ENCODE results near the gene NR5A2.

The NR5A2 gene

DNA sequence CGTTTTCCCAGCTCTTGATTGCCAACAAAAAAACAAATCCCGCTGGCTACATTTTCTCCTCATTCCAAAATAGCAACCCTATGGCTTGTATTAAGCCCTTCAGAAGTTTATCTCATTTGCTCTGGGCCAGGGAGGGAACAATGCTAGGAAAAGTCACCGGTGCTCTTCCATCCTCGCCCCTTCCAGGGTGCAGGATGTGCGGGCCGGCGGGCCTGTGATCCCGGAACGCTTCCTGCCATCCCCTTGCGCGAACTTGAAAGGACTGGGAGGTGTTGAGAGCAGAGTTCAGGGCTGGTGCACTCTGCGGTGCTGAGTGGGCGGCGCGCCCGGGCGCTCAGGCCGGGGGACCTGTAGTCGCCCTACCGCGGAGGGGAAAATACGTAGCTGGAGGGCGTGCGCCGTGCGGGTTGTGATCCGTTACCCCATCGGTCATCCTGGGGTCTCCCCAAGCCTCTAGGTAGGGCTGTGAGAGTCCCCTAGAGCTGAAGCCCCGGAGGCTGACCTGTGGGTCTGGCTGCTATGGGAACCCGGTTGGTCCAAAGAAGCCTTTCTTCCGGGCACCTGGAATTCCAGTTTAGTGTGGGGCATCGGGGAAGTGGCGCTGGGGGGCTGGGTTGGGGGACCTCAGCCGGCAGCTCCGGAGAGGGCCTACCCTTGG, 13.1 kb downstream of the NR5A2 start:
- no peaks in the 10 kb centered on the region for H3K9me3 Mint-ChIP-seq
- peaks cover 18% of the 10 kb centered on the region for H3K4me1 Mint-ChIP-seq
- H3K4me3 Mint-ChIP-seq, result no peak overlapping the region
- no peaks in the 10 kb centered on the region for H3K36me3 Mint-ChIP-seq
- no peak overlapping the region for H3K27ac Mint-ChIP-seq
- no peak for DNase-seq
- CTCF ChIA-PET, result interaction anchor here (1.8 kb wide), 1 partner anchor 8 kb away, joined by 3 read pairs; no protein-coding TSS in a partner anchor
- peaks cover 63% of the 10 kb centered on the region for H3K27me3 Mint-ChIP-seq

DNA sequence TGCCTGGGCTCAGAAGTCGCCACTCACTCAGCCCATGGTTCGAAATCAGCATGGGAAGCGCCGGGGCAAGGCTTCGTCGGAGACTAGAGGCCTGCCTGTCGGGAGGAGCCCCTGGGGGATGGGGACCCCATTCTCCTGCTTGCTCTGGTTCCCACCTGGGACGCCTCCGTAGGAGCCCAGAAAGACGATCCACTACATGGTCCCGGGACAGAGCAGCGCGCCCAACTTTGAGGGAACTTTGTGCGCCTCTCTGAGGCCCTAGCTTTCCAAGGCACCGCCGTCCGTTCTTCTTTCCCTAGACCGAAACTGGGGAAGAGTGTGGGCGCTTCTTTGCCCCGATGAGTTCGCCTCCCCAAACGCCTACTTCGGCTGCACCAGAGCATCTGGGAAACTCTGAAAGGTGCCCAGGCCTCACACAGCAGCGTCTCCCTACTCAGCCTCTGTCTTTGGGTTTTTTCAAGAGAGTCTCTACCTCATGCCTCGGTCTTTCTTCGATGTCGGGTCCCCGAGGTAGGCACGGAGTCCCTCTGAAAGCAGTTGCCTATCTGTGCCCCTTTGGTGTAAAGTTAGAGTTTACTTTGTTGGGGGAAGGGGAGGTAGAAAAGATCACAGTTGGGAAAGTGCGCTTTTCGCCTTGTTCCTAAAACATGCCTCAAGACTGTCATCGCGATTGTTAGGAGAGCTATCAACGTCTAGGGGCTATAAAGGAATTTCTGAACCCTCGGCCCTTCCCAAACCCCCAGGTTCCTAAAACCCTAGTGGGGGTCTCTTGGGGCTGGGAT, 14.0 kb downstream of the NR5A2 start:
- Mint-ChIP-seq H3K4me1 (peaks cover 18% of the 10 kb centered on the region), H3K27ac (no peak overlapping the region), H3K27me3 (peaks cover 63% of the 10 kb centered on the region), H3K4me3 (no peak overlapping the region), H3K36me3 (no peaks in the 10 kb centered on the region), H3K9me3 (no peaks in the 10 kb centered on the region)
- CTCF ChIA-PET, result interaction anchor here (1.8 kb wide), 1 partner anchor 9 kb away, joined by 3 read pairs; no protein-coding TSS in a partner anchor
- no peak for DNase-seq

DNA sequence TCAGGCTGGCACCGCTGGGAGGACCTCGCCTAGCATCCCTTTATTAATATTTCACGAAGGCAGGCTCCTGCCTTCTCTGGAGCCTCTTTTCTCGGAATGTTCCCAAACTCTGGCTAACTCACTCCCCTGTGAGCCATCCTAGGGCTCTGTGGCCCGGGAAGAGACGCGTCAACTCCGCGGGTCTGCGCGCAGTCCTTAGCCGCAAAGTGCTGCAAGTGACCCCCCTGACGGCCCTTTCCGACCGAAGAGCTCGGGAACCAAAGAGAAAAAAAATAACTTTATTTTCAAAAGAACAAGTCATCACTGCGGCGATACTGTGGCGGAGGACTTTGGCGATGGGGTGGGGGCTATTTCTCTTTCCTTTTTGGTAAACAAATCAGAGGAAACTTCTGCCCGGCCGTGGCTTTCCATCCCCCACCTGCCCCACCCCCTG, 14.6 kb downstream of the NR5A2 start:
- Mint-ChIP-seq H3K4me3 (no peak overlapping the region), H3K9me3 (no peaks in the 10 kb centered on the region), H3K4me1 (peaks cover 18% of the 10 kb centered on the region), H3K27me3 (peaks cover 63% of the 10 kb centered on the region), H3K27ac (no peak overlapping the region), H3K36me3 (no peaks in the 10 kb centered on the region)
- DNase-seq, result no peak
- CTCF ChIA-PET, result interaction anchor here (1.8 kb wide), 1 partner anchor 10 kb away, joined by 3 read pairs; no protein-coding TSS in a partner anchor

DNA sequence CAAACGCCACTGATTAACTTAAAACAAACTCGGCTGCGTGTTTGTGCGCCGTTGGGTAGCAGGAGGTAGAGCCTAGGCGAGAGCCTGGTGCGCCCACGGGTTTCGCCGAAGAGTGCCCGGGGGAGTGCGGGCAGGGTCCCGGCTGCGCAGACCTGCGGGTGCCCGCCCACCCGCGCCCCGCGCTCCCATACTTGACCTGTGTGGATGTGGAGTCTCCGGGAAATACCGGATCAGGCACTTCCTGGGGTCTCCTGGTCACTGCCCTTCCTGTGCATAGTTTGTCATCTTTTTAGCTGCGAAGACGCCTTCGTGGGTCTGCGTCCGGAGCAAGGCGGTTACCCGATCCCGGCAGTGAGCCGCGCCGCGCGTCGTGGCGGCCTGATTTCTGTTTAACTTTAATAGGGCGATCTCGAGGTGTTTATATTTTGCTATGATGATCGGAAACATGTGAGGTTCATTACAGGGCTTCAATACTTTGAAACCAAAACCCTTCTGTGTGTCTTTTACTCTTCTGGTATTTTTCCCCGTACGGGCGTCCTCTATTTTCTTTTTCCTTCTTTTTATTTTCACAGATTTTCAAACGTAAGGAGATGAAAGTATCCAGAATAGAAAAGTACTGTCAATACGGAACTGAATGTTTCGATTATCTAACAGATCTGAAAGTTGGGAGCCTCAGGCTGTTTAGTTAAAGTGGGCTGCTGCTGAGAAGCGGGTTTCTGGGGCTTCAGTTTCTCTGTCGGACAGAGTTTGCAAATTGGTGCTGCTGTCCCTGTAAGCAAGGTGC, 15.2 kb downstream of the NR5A2 start:
- no peak for DNase-seq

DNA sequence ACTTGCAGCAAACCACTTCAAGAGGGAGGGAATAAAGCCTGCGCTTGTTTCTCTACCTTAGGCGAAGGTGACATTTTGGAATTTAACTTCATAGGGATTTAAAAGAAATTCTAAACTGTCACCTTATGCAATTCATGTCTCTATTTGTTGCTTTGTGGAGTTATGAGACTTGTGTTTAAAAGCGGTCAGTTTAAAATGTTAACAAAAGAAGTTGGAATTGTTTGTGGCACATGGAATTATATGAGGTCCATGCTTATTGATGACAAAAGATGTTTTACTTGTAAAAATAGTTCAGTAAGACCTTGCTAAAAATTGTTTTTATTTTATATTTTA, 15.8 kb downstream of the NR5A2 start:
- no peaks in the 10 kb centered on the region for H3K9me3 Mint-ChIP-seq
- peaks cover 60% of the 10 kb centered on the region for H3K27me3 Mint-ChIP-seq
- no peaks in the 10 kb centered on the region for H3K36me3 Mint-ChIP-seq
- no peak overlapping the region for H3K27ac Mint-ChIP-seq
- H3K4me1 Mint-ChIP-seq, result peaks cover 18% of the 10 kb centered on the region
- no peak overlapping the region for H3K4me3 Mint-ChIP-seq
- no peak for DNase-seq
- CTCF ChIA-PET, result no interaction called here

More for the DNA sequence above, 15.2 kb downstream of the NR5A2 start:
- no peaks in the 10 kb centered on the region for H3K9me3 Mint-ChIP-seq
- H3K27me3 Mint-ChIP-seq, result peaks cover 62% of the 10 kb centered on the region
- H3K27ac Mint-ChIP-seq, result peak overlapping the region; percentile 14
- H3K4me3 Mint-ChIP-seq, result peak overlapping the region; percentile 19
- no peaks in the 10 kb centered on the region for H3K36me3 Mint-ChIP-seq
- peaks cover 18% of the 10 kb centered on the region for H3K4me1 Mint-ChIP-seq
- CTCF ChIA-PET, result interaction anchor here (1.8 kb wide), 1 partner anchor 10 kb away, joined by 3 read pairs; no protein-coding TSS in a partner anchor

DNA sequence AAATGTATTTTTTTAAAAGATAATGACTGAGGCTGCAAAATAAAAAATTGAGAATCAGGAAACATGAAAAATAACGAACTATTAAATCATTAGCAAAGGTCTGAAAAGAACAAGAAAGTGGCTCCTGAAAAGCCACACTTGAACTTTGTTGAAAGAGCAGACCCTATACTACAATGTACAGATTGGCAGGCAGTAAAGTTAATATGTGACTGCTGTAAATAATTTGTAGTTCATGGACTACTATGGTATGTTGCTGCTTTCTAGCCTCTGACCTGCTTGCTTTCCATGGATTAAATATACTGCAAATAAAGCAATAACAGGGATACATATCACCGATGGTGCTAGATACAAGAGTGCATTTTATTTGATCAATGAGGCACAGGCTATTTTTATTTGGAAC, 18.6 kb downstream of the NR5A2 start:
- H3K4me1 Mint-ChIP-seq, result peaks cover 9% of the 10 kb centered on the region
- H3K27ac Mint-ChIP-seq, result no peak overlapping the region
- H3K36me3 Mint-ChIP-seq, result no peaks in the 10 kb centered on the region
- DNase-seq, result no peak
- H3K9me3 Mint-ChIP-seq, result no peaks in the 10 kb centered on the region
- H3K4me3 Mint-ChIP-seq, result no peak overlapping the region
- H3K27me3 Mint-ChIP-seq, result peaks cover 35% of the 10 kb centered on the region
- CTCF ChIA-PET, result no interaction called here

DNA sequence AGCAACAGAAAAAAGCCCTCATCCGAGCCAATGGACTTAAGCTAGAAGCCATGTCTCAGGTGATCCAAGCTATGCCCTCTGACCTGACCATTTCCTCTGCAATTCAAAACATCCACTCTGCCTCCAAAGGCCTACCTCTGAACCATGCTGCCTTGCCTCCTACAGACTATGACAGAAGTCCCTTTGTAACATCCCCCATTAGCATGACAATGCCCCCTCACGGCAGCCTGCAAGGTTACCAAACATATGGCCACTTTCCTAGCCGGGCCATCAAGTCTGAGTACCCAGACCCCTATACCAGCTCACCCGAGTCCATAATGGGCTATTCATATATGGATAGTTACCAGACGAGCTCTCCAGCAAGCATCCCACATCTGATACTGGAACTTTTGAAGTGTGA, 20.7 kb downstream of the NR5A2 start:
- no peaks in the 10 kb centered on the region for H3K9me3 Mint-ChIP-seq
- CTCF ChIA-PET, result interaction anchor here (0.7 kb wide), 1 partner anchor 11 kb away, joined by 3 read pairs; no protein-coding TSS in a partner anchor
- peaks cover 21% of the 10 kb centered on the region for H3K27me3 Mint-ChIP-seq
- H3K36me3 Mint-ChIP-seq, result no peaks in the 10 kb centered on the region
- H3K27ac Mint-ChIP-seq, result no peak overlapping the region
- DNase-seq, result no peak
- peaks cover 1% of the 10 kb centered on the region for H3K4me1 Mint-ChIP-seq
- H3K4me3 Mint-ChIP-seq, result no peak overlapping the region

DNA sequence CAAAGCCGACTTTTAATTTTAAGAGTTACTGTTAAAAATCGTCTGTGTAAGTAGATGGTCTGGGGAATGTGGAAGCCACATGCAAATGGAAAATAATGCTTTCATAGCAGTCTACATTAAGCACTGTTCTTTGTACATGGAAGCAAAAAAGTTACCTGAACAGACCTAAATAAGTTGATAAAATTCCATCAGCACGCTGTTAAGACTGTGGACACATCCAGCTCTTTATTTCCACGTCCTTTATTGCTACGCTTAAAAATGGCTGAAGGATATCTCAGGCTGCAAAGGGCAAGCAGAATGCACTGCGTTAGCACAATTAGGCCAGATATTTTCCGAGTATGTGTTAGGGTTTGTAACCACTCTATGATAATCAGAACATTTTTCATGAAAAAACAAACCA, 22.3 kb downstream of the NR5A2 start:
- CTCF ChIA-PET, result no interaction called here
- Mint-ChIP-seq H3K9me3 (no peaks in the 10 kb centered on the region), H3K4me3 (no peak overlapping the region), H3K27ac (no peak overlapping the region), H3K27me3 (peaks cover 20% of the 10 kb centered on the region), H3K4me1 (no peaks in the 10 kb centered on the region), H3K36me3 (no peaks in the 10 kb centered on the region)
- no peak for DNase-seq

DNA sequence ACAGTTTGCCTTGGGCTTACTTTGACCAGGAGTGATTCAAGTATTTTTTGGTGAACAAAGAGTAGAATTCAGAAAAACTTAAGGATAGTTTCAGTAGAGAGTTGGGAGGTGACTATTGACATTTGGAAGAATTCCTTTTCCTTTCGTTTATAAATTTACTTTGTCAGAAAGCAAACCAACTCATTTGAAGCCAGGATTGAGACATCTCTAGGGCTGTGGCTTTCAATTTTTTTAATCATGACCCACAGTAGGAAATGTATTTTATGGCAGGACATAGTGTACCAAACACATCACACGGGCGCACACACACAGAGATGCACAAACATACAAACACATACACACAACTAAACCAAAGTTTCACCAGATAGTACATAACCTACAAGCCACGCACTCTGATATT, 24.1 kb downstream of the NR5A2 start:
- no peak for DNase-seq
- CTCF ChIA-PET, result no interaction called here
- H3K27me3 Mint-ChIP-seq, result peaks cover 30% of the 10 kb centered on the region
- H3K36me3 Mint-ChIP-seq, result no peaks in the 10 kb centered on the region
- H3K9me3 Mint-ChIP-seq, result no peaks in the 10 kb centered on the region
- no peak overlapping the region for H3K27ac Mint-ChIP-seq
- no peaks in the 10 kb centered on the region for H3K4me1 Mint-ChIP-seq
- H3K4me3 Mint-ChIP-seq, result no peak overlapping the region

DNA sequence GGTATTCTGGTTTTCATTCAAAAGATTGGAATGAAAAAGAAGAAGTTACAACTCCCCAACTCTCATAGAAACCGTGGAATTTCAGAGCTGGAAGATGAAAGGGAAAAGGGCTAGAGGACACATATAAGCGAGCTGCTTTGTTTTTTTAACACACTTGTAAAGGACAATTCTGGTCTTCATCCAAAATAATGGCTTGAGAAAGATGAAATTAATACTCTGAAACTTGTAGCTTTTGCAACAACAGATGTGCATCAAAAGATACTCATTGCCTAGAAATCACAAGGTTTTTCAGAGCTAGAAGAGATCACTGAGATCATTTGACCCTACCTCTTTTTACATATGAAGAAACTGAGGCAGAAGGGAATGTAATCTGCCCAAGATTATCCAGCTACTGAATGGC, 25.6 kb downstream of the NR5A2 start:
- DNase-seq, result no peak
- Mint-ChIP-seq H3K27ac (no peak overlapping the region), H3K9me3 (no peaks in the 10 kb centered on the region), H3K4me1 (no peaks in the 10 kb centered on the region), H3K36me3 (no peaks in the 10 kb centered on the region), H3K4me3 (no peak overlapping the region), H3K27me3 (peaks cover 28% of the 10 kb centered on the region)
- CTCF ChIA-PET, result no interaction called here

DNA sequence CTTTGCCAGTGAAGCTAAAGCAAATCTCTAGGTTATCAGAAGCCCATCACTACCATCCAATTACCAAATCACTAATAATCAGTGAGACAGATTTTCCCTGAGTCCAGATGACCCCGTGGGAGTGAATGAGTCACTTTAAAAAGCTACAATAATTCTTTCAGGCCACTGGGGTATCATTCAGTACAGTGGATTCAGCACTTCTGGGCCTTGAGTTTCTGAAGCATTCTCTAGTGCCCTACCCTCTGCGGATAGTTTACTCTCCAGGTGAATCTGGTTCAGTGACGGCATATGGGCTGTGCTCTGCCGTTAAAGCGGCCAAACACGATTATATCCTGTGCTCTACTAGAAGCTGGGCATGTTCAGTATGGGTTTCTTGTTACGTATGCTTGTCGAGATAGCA, 26.1 kb downstream of the NR5A2 start:
- CTCF ChIA-PET, result interaction anchor here (0.6 kb wide), 1 partner anchor 14 kb away, joined by 3 read pairs; no protein-coding TSS in a partner anchor
- no peaks in the 10 kb centered on the region for H3K4me1 Mint-ChIP-seq

DNA sequence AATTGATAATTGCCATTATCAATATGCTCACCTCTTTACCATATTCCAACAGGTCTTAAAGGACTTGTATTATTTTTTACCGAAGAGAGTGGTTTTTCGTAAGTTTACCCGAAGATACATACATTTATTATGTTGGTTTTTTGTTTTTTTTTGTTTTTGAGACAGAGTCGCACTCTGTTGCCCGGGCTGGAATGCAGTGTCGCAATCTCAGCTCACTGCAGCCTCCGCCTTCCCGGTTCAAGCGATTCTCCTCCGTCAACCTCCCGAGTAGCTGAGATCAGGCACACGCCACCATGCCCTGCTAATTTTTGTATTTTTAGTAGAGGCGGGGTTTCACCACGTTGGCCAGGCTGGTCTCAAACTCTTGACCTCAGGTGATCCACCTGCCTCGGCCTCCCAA, 30.8 kb downstream of the NR5A2 start:
- Mint-ChIP-seq H3K9me3 (no peaks in the 10 kb centered on the region), H3K4me1 (peaks cover 7% of the 10 kb centered on the region), H3K27ac (no peak overlapping the region), H3K27me3 (peaks cover 25% of the 10 kb centered on the region), H3K36me3 (no peaks in the 10 kb centered on the region), H3K4me3 (no peak overlapping the region)
- no peak for DNase-seq
- CTCF ChIA-PET, result no interaction called here

More for the DNA sequence above, 26.1 kb downstream of the NR5A2 start:
- Mint-ChIP-seq H3K27ac (no peak overlapping the region), H3K4me3 (no peak overlapping the region), H3K27me3 (peaks cover 23% of the 10 kb centered on the region), H3K36me3 (no peaks in the 10 kb centered on the region), H3K9me3 (no peaks in the 10 kb centered on the region)
- no peak for DNase-seq

DNA sequence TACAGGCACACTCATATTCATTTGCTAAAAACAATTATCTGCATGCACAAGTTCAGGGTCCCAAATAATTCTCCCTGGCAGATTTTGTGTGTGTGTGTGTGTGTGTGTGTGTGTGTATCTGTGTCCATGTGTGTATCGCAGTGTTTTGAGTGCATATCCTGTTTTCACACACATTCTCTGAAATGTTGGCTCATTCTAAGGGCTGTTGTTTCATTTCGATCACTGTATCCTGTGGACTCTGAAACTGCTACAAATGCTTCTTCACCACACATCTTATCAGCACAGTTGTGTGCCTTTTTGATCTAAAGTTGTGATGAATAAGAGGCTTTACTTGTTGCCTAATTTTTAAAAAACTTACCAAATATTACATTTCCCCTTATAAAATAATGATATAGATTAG, 34.6 kb downstream of the NR5A2 start:
- Mint-ChIP-seq H3K27ac (no peak overlapping the region), H3K36me3 (no peaks in the 10 kb centered on the region), H3K4me3 (no peak overlapping the region), H3K4me1 (peaks cover 7% of the 10 kb centered on the region), H3K27me3 (peaks cover 16% of the 10 kb centered on the region), H3K9me3 (no peaks in the 10 kb centered on the region)
- CTCF ChIA-PET, result no interaction called here
- no peak for DNase-seq

DNA sequence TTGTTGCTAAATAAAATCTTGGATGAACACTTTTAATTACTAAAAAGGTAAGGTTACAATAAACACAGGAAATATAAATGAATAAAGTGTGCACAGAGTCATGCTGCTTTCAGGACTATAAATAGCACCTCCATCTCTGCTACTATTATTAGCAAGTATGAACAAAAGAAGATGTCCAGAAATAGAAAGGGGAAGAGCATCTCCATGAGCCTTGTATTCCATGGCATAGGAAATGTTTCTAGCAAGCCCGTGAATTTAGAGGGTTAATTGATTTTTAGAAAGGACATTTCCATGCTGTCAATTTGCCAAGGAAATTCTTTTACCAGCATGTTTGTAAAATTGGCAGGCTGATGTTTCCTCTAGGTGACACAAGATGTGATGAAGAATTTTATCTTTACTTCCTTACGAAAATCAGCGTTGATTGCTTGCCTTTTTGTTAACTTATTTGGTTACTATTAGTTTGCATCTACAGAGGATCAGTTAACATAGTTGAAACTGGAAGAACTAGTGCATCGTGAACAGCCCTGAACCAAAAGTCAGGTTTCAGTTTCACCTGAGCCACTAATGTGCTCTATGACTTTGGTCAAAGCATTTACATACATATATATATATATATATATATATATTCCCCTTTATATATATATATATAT, 45.3 kb downstream of the NR5A2 start:
- Mint-ChIP-seq H3K4me3 (no peak overlapping the region), H3K27ac (no peak overlapping the region), H3K4me1 (peaks cover 2% of the 10 kb centered on the region), H3K27me3 (peaks cover 29% of the 10 kb centered on the region), H3K9me3 (no peaks in the 10 kb centered on the region), H3K36me3 (no peaks in the 10 kb centered on the region)
- no peak for DNase-seq
- CTCF ChIA-PET, result no interaction called here
